ENCODE results near the gene PPP1R13L. TPM values are rescaled to one million over a fixed set of nuclear protein-coding genes. Genes with fewer than 3 reads are reported as not detected.

Gene PPP1R13L
- total RNA-seq, 4 donors from 2014 or later: 28.5 to 298 (median 44.4) TPM

GRCh38 chr19:45419895-45420294, 15.0 kb upstream of the PPP1R13L start:
- Histone ChIP-seq H3K4me3 (no peak overlapping the region), H3K27ac (peak overlapping the region in 2 of 4 donors; percentile 17 to 23), H3K4me1 (peaks cover 8 to 29% (median 19%) of the 10 kb centered on the region in 4 donors), H3K27me3 (no peaks in the 10 kb centered on the region), H3K9me3 (no peaks in the 10 kb centered on the region), H3K36me3 (no peaks in the 10 kb centered on the region)
- in situ Hi-C loops (cut with MboI; ENCODE audit: low pct_ligation_motif_present in 1 of 4, low pct_unique_long_range_greater_than_20kb in 1 of 4, low sequenced_read_pairs in 3 of 4): no loop called here
- WGBS, 2 donors (ENCODE audit: low coverage in 1 of 2): 33% methylated on average over 1 of the region's 3 CpGs; no CpG with 5 or more reads in 1 of the 2 donors
- intact Hi-C loops (cut with DNase I; ENCODE audit: low total_unique reads): no loop called here
- DNase-seq: no peak
- TF ChIP-seq, protein P1, sequence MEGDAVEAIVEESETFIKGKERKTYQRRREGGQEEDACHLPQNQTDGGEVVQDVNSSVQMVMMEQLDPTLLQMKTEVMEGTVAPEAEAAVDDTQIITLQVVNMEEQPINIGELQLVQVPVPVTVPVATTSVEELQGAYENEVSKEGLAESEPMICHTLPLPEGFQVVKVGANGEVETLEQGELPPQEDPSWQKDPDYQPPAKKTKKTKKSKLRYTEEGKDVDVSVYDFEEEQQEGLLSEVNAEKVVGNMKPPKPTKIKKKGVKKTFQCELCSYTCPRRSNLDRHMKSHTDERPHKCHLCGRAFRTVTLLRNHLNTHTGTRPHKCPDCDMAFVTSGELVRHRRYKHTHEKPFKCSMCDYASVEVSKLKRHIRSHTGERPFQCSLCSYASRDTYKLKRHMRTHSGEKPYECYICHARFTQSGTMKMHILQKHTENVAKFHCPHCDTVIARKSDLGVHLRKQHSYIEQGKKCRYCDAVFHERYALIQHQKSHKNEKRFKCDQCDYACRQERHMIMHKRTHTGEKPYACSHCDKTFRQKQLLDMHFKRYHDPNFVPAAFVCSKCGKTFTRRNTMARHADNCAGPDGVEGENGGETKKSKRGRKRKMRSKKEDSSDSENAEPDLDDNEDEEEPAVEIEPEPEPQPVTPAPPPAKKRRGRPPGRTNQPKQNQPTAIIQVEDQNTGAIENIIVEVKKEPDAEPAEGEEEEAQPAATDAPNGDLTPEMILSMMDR (IDR thresholded peaks at IDR 0.05): no peak
- no peak for TF ChIP-seq POLR2A (IDR thresholded peaks at IDR 0.05)
- TF ChIP-seq EP300 (IDR thresholded peaks at IDR 0.05; ENCODE audit: low read depth): no peak

- WGBS, 2 donors (ENCODE audit: low coverage in 1 of 2): 41% methylated on average over 3 of the region's 4 CpGs; no CpG with 5 or more reads in 1 of the 2 donors
- H3K27me3 ChIP-seq: no peaks in the 10 kb centered on the region
- no peaks in the 10 kb centered on the region for H3K9me3 ChIP-seq
- peaks cover 8 to 24% (median 16%) of the 10 kb centered on the region in 4 donors for H3K4me1 ChIP-seq
- in situ Hi-C loops (cut with MboI; ENCODE audit: low pct_ligation_motif_present in 1 of 4, low pct_unique_long_range_greater_than_20kb in 1 of 4, low sequenced_read_pairs in 3 of 4) (no loop called here), intact Hi-C loops (cut with DNase I; ENCODE audit: low total_unique reads) (no loop called here)
- H3K27ac ChIP-seq: peak overlapping the region in 3 of 4 donors; percentile 2 to 57 (median 17)
- TF ChIP-seq, protein P1 (IDR thresholded peaks at IDR 0.05): no peak
- no peak for TF ChIP-seq POLR2A (IDR thresholded peaks at IDR 0.05)
- TF ChIP-seq POLR2AphosphoS5 (IDR thresholded peaks at IDR 0.05): no peak
- no peak for TF ChIP-seq EP300 (IDR thresholded peaks at IDR 0.05; ENCODE audit: low read depth)
- DNase-seq: peak; percentile 61
- H3K36me3 ChIP-seq: no peaks in the 10 kb centered on the region
- H3K4me3 ChIP-seq: no peak overlapping the region
Observed at GRCh38 chr19:45419396-45419795, 14.5 kb upstream of the PPP1R13L start.

DNA sequence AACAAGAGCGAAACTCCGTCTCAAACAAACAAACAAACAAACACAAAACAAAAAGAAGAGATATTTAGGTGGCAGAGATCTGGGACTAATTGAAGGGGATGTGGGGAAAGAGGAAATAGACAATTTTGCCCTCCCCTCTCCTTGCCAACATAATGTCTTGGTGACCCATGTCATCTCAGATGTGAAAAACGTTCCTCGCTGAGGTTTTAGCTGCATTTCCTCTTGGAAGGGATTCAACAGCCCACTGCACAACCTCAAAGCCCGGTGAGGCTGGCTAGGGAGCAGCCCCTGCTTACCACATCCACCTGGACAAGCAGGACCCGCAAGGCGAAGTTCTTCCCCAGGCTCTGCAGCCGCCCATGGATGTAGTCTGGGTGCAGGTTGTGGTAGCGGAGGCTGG, 13.9 kb upstream of the PPP1R13L start:
- no peaks in the 10 kb centered on the region for H3K9me3 ChIP-seq
- TF ChIP-seq EP300 (IDR thresholded peaks at IDR 0.05; ENCODE audit: low read depth) (no peak), POLR2A (IDR thresholded peaks at IDR 0.05) (no peak), POLR2AphosphoS5 (IDR thresholded peaks at IDR 0.05) (no peak)
- TF ChIP-seq, protein P1 (IDR thresholded peaks at IDR 0.05): no peak
- H3K27me3 ChIP-seq: no peaks in the 10 kb centered on the region
- in situ Hi-C loops (cut with MboI; ENCODE audit: low pct_ligation_motif_present in 1 of 4, low pct_unique_long_range_greater_than_20kb in 1 of 4, low sequenced_read_pairs in 3 of 4) (no loop called here), intact Hi-C loops (cut with DNase I; ENCODE audit: low total_unique reads) (no loop called here)
- H3K4me1 ChIP-seq: peaks cover 6 to 19% (median 12%) of the 10 kb centered on the region in 4 donors
- WGBS, 2 donors (ENCODE audit: low coverage in 1 of 2): 68% methylated on average over 9 of the region's 9 CpGs; no CpG with 5 or more reads in 1 of the 2 donors
- H3K27ac ChIP-seq: peak overlapping the region in 2 of 4 donors; percentile 2 to 57
- peaks cover 0 to 6% (median 2%) of the 10 kb centered on the region in 4 donors for H3K36me3 ChIP-seq
- no peak overlapping the region for H3K4me3 ChIP-seq
- no peak for DNase-seq

GRCh38 chr19:45417151-45417550, 12.3 kb upstream of the PPP1R13L start:
- no peak for DNase-seq
- Histone ChIP-seq H3K4me1 (peaks cover 0 to 7% (median 2%) of the 10 kb centered on the region in 4 donors), H3K4me3 (no peak overlapping the region), H3K27me3 (no peaks in the 10 kb centered on the region), H3K36me3 (peaks cover 0 to 14% (median 3%) of the 10 kb centered on the region in 4 donors), H3K9me3 (no peaks in the 10 kb centered on the region), H3K27ac (no peak overlapping the region)
- in situ Hi-C loops (cut with MboI; ENCODE audit: low pct_ligation_motif_present in 1 of 4, low pct_unique_long_range_greater_than_20kb in 1 of 4, low sequenced_read_pairs in 3 of 4): no loop called here
- WGBS, 2 donors (ENCODE audit: low coverage in 1 of 2): 76 to 92% methylated on average over 2 to 4 of the region's 4 CpGs
- intact Hi-C loops (cut with DNase I; ENCODE audit: low total_unique reads): no loop called here
- TF ChIP-seq EP300 (IDR thresholded peaks at IDR 0.05; ENCODE audit: low read depth) (no peak), POLR2AphosphoS5 (IDR thresholded peaks at IDR 0.05) (no peak), POLR2A (IDR thresholded peaks at IDR 0.05) (no peak)
- TF ChIP-seq, protein P1 (IDR thresholded peaks at IDR 0.05): no peak
